NT2/D1 (cell line): Measurements from ENCODE around the gene GNAI3.

ENCODE experiments used
- YY1 ChIP-seq: IDR thresholded peaks from 2 replicates; pipeline ENCODE4 v1.6.1; 2011; ENCODE audit not compliant: insufficient read length, insufficient read depth
- ZNF274 ChIP-seq: IDR thresholded peaks from 2 replicates; pipeline ENCODE4 v1.6.1; 2011; ENCODE audit warnings: mild to moderate bottlenecking, low read depth, low read length

- TF ChIP-seq YY1 (no peak), ZNF274 (no peak)
These were observed 20.3 kb upstream of the GNAI3 start for GRCh38 chr1:109527846-109528695.
